HepG2 (cell line): ENCODE measurements around the gene CCDC80. TPM values are rescaled to one million over a fixed set of nuclear protein-coding genes. Genes with fewer than 3 reads are reported as not detected.

ENCODE experiments used
- AGO2 ChIP-seq: fragments of 200-400 bp; formaldehyde crosslinking; optimal IDR thresholded peaks from 2 replicates; pipeline ENCODE3; 2017; ENCODE audit warnings: mild to moderate bottlenecking, low read depth, low read length, moderate library complexity
- ARNT ChIP-seq: fragments of 450-650 bp; IDR thresholded peaks from 2 replicates; pipeline ENCODE4 v1.6.1; 2017
- CBX2 ChIP-seq, 2 experiments: fragments of 200-600 bp in 1 of 2; sonication (generic); formaldehyde crosslinking in 1 of 2; IDR thresholded peaks; 2 replicates each; pipeline versions ENCODE4 v1.7.0 to v1.8.1; 2018 to 2022; ENCODE audit warnings: low read depth in 2 of 2, low read length in 1 of 2, mild to moderate bottlenecking in 1 of 2, missing genetic modification reagents in 1 of 2
- CEBPG ChIP-seq: IDR thresholded peaks from 2 replicates; pipeline ENCODE4 v1.6.1; 2016
- CENPX ChIP-seq: sonication (generic); formaldehyde crosslinking; IDR thresholded peaks from 2 replicates; pipeline ENCODE4 v1.9.0; 2021; ENCODE audit warnings: mild to moderate bottlenecking, missing genetic modification reagents, moderate library complexity
- GATAD1 ChIP-seq: IDR thresholded peaks from 2 replicates; pipeline ENCODE4 v1.6.1; 2016; ENCODE audit warnings: missing genetic modification reagents, missing compliant biosample characterization
- KDM1A ChIP-seq: IDR thresholded peaks from 2 replicates; pipeline ENCODE4 v1.6.1; 2016; ENCODE audit warnings: missing compliant biosample characterization
- KLF9 ChIP-seq: IDR thresholded peaks from 2 replicates; pipeline ENCODE4 v1.6.1; 2016; ENCODE audit warnings: low read depth
- MAFK ChIP-seq, 2 experiments: IDR thresholded peaks in 1 of 2; conservative IDR thresholded peaks in 1 of 2; 2 replicates each; pipeline ENCODE4 v1.6.1; 2011; ENCODE audit warnings: improper control_type of control experiment in 2 of 2, low read length in 2 of 2
- POLR2AphosphoS5 ChIP-seq: IDR thresholded peaks from 2 replicates; pipeline ENCODE4 v1.6.1; 2012; ENCODE audit warnings: low read depth, low read length
- RXRB ChIP-seq: IDR thresholded peaks from 2 replicates; pipeline ENCODE4 v1.6.1; 2016; ENCODE audit warnings: borderline replicate concordance, missing genetic modification reagents, missing compliant biosample characterization
- SMAD3 ChIP-seq: sonication (generic); formaldehyde crosslinking; IDR thresholded peaks from 2 replicates; pipeline ENCODE4 v1.4.0; 2020; ENCODE audit warnings: missing genetic modification reagents
- STAG1 ChIP-seq: sonication (generic); formaldehyde crosslinking; IDR thresholded peaks from 2 replicates; pipeline ENCODE4 v1.4.0; 2020; ENCODE audit warnings: missing genetic modification reagents
- TEAD3 ChIP-seq: optimal IDR thresholded peaks from 2 replicates; pipeline ENCODE3; 2016; ENCODE audit warnings: borderline replicate concordance
- ZBTB42 ChIP-seq: sonication (generic); formaldehyde crosslinking; IDR thresholded peaks from 2 replicates; pipeline ENCODE4 v1.5.0; 2020; ENCODE audit warnings: mild to moderate bottlenecking, missing genetic modification reagents
- ZMAT3 ChIP-seq: sonication (generic); formaldehyde crosslinking; conservative IDR thresholded peaks from 2 replicates; pipeline ENCODE4 v1.7.0; 2021; ENCODE audit warnings: missing genetic modification reagents
- ZNF292 ChIP-seq: sonication (generic); formaldehyde crosslinking; IDR thresholded peaks from 2 replicates; pipeline ENCODE4 v1.8.1; 2022; ENCODE audit warnings: mild to moderate bottlenecking, low read depth, missing genetic modification reagents, borderline replicate concordance
- ZNF749 ChIP-seq: sonication (generic); formaldehyde crosslinking; IDR thresholded peaks from 2 replicates; pipeline ENCODE4 v1.8.0; 2022; ENCODE audit warnings: mild to moderate bottlenecking, missing genetic modification reagents, moderate library complexity, borderline replicate concordance
- ZSCAN12 ChIP-seq: sonication (generic); formaldehyde crosslinking; IDR thresholded peaks from 2 replicates; pipeline ENCODE4 v1.9.0; 2021; ENCODE audit warnings: mild to moderate bottlenecking, missing genetic modification reagents
- ZSCAN20 ChIP-seq: sonication (generic); formaldehyde crosslinking; IDR thresholded peaks from 2 replicates; pipeline ENCODE4 v1.4.0; 2020; ENCODE audit warnings: missing genetic modification reagents, mild to moderate bottlenecking, borderline replicate concordance
- polyA plus RNA-seq, 8 experiments: library from polyadenylated mRNA; depleted of rRNA in 3 of 8; stranded (reverse) in 7 of 8; unstranded in 1 of 8; fragments of >200 nt; fragmentation: Illumina TruSeq in 4 of 8; extraction: Trizol in 4 of 8; gene quantifications; 2 replicates each; pipeline versions ENCODE4 v1.2.1 to v1.2.3, GENCODE V29; 2011 to 2016; ENCODE audit warnings: low read depth in 4 of 8, missing spikeins in 1 of 8, mixed read lengths in 1 of 8; ENCODE audit not compliant: insufficient read depth in 1 of 8
- total RNA-seq, 5 experiments: library from RNA; depleted of rRNA; stranded (reverse); fragments of >200 nt; fragmentation: Illumina TruSeq; extraction: Trizol; gene quantifications; 2 replicates each; pipeline ENCODE4 v1.2.3, GENCODE V29; 2016; ENCODE audit warnings: low read depth in 1 of 5
- TF ChIP-seq, protein P1 (sequence below): sonication (generic); formaldehyde crosslinking; IDR thresholded peaks from 2 replicates; pipeline ENCODE4 v1.4.0; 2020; ENCODE audit warnings: missing genetic modification reagents, mild to moderate bottlenecking, borderline replicate concordance
- TF ChIP-seq, protein P2 (sequence below): IDR thresholded peaks from 2 replicates; pipeline ENCODE4 v1.6.1; 2012; ENCODE audit warnings: inconsistent platforms
- TF ChIP-seq, protein P3 (sequence below): sonication (generic); formaldehyde crosslinking; IDR thresholded peaks from 2 replicates; pipeline ENCODE4 v1.5.0; 2020; ENCODE audit warnings: mild to moderate bottlenecking, missing genetic modification reagents
- TF ChIP-seq, protein P4 (sequence below): sonication (generic); formaldehyde crosslinking; IDR thresholded peaks from 2 replicates; pipeline ENCODE4 v1.5.1; 2020; ENCODE audit warnings: missing genetic modification reagents, mild to moderate bottlenecking, borderline replicate concordance

CCDC80 gene
- total and polyA plus RNA-seq, 2 of the 13 experiments (the other 11 are each of a cell fraction or from before 2014, with no cell fraction given): not detected

DNA sequence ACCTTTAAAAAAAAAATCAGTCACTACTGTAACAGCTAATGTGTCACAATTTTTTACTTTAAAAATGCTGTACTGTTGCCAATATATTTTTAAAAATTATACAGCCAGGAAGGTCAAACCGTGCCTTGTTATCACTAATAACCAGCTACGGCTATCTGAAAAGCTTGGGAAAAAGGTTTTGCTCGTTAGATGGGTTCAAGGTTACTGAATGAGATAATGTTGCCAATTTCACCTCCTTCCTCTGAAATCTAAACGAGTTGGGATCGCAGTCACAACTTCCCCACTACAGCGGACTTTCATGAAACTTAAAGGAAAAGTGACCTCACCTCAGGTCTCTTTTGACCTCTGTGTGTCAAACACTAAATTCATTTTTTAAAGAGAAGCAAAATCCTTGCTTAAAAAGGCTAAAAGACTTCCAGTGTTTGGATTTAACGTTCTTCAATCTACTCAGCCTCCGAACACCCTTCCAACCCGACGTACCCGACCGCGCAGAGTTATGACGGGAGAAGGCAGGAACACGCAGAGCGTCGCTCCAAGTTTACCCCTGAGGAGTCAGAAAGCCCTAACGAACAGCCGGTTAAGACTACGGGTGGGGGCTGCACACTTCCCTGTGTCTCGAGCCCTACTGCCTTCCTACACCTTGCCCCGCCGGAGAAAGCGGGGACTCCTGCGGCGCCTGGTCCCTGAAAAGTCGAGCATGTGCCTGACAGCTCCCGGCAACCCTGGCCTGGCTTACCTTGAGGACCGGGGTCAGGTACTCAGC lies 80.0 kb downstream of the CCDC80 start (continued):
- TF ChIP-seq, protein P1, sequence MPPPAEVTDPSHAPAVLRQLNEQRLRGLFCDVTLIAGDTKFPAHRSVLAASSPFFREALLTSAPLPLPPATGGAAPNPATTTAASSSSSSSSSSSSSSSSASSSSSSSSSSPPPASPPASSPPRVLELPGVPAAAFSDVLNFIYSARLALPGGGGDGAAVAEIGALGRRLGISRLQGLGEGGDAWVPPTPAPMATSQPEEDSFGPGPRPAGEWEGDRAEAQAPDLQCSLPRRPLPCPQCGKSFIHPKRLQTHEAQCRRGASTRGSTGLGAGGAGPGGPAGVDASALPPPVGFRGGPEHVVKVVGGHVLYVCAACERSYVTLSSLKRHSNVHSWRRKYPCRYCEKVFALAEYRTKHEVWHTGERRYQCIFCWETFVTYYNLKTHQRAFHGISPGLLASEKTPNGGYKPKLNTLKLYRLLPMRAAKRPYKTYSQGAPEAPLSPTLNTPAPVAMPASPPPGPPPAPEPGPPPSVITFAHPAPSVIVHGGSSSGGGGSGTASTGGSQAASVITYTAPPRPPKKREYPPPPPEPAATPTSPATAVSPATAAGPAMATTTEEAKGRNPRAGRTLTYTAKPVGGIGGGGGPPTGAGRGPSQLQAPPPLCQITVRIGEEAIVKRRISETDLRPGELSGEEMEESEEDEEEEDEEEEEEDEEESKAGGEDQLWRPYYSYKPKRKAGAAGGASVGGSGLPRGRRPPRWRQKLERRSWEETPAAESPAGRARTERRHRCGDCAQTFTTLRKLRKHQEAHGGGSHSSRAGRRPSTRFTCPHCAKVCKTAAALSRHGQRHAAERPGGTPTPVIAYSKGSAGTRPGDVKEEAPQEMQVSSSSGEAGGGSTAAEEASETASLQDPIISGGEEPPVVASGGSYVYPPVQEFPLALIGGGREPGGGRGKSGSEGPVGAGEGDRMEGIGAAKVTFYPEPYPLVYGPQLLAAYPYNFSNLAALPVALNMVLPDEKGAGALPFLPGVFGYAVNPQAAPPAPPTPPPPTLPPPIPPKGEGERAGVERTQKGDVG (CRISPR knock-in tag): no peak
- TF ChIP-seq STAG1 (CRISPR knock-in tag): no peak
- TF ChIP-seq, protein P2, sequence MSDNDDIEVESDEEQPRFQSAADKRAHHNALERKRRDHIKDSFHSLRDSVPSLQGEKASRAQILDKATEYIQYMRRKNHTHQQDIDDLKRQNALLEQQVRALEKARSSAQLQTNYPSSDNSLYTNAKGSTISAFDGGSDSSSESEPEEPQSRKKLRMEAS: no peak
- TF ChIP-seq, protein P3, sequence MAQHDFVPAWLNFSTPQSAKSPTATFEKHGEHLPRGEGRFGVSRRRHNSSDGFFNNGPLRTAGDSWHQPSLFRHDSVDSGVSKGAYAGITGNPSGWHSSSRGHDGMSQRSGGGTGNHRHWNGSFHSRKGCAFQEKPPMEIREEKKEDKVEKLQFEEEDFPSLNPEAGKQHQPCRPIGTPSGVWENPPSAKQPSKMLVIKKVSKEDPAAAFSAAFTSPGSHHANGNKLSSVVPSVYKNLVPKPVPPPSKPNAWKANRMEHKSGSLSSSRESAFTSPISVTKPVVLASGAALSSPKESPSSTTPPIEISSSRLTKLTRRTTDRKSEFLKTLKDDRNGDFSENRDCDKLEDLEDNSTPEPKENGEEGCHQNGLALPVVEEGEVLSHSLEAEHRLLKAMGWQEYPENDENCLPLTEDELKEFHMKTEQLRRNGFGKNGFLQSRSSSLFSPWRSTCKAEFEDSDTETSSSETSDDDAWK: no peak
- no peak for TF ChIP-seq ZNF749 (CRISPR knock-in tag)
- TF ChIP-seq ZNF292 (CRISPR knock-in tag): no peak
- no peak for TF ChIP-seq CEBPG (CRISPR knock-in tag)
- no peak for TF ChIP-seq SMAD3
- TF ChIP-seq, protein P4, sequence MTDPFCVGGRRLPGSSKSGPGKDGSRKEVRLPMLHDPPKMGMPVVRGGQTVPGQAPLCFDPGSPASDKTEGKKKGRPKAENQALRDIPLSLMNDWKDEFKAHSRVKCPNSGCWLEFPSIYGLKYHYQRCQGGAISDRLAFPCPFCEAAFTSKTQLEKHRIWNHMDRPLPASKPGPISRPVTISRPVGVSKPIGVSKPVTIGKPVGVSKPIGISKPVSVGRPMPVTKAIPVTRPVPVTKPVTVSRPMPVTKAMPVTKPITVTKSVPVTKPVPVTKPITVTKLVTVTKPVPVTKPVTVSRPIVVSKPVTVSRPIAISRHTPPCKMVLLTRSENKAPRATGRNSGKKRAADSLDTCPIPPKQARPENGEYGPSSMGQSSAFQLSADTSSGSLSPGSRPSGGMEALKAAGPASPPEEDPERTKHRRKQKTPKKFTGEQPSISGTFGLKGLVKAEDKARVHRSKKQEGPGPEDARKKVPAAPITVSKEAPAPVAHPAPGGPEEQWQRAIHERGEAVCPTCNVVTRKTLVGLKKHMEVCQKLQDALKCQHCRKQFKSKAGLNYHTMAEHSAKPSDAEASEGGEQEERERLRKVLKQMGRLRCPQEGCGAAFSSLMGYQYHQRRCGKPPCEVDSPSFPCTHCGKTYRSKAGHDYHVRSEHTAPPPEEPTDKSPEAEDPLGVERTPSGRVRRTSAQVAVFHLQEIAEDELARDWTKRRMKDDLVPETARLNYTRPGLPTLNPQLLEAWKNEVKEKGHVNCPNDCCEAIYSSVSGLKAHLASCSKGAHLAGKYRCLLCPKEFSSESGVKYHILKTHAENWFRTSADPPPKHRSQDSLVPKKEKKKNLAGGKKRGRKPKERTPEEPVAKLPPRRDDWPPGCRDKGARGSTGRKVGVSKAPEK (CRISPR knock-in tag): no peak; the same call in 1 of the 2 replicates
- TF ChIP-seq ZSCAN12 (CRISPR knock-in tag): no peak
- no peak for TF ChIP-seq POLR2AphosphoS5
- no peak for TF ChIP-seq KDM1A (CRISPR knock-in tag)
- no peak for TF ChIP-seq AGO2
- TF ChIP-seq ZBTB42 (CRISPR knock-in tag): no peak
- TF ChIP-seq MAFK (conservative IDR thresholded peaks at IDR 0.05 in 1 of 2, IDR thresholded peaks at IDR 0.05 in 1 of 2; ENCODE audit: low read length in 2 of 2): no peak
- TF ChIP-seq GATAD1 (CRISPR knock-in tag): peak; percentile 81
- no peak for TF ChIP-seq TEAD3 (CRISPR knock-in tag)
- TF ChIP-seq CBX2 (IDR thresholded peaks at IDR 0.05; ENCODE audit: low read depth, low read length): no peak
- no peak for TF ChIP-seq CBX2 (CRISPR knock-in tag; IDR thresholded peaks at IDR 0.05; ENCODE audit: low read depth)
- TF ChIP-seq ARNT: no peak
- no peak for TF ChIP-seq CENPX (CRISPR knock-in tag)
- no peak for TF ChIP-seq ZMAT3 (CRISPR knock-in tag)
- 0 out of 2 replicates have a peak, but pooled peaks have one; percentile 14 for TF ChIP-seq RXRB
- no peak for TF ChIP-seq ZSCAN20 (CRISPR knock-in tag)
- no peak for TF ChIP-seq KLF9 (CRISPR knock-in tag)
